ENCODE data around the gene SP140. TPM values are rescaled to one million over a fixed set of nuclear protein-coding genes. Genes with fewer than 3 reads are reported as not detected.

SP140 gene
- total and polyA plus RNA-seq, 2 experiments from 2014 or later: not detected

DNA sequence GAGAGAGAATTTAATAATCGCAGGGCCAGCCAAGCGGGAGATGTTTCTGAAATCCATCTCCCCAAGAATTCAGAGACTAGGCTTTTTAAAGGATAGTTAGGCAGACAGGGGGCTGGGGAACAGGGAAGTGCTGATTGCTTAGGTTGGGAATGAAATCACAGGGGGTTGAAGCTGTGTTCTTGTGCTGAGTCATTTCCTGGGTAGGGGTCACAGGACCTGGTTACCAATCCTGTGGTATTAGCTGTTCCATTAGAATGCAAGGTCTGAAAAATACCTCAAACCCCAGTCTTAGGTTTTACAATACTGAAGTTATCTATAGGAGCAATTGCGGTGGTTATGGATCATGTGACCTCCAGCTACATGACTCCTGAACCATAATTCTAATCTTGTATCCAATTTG, 4.6 kb downstream of the SP140 start:
- no peak overlapping the region for H3K4me2 ChIP-seq (ENCODE audit: unreplicated experiment)
- no peaks in the 10 kb centered on the region for H3K79me2 ChIP-seq (ENCODE audit: insufficient read depth)
- WGBS, 2 experiments (ENCODE audit: low coverage in 1 of 2, low lambda C conversion rate in 2 of 2, missing lambda C conversion rate in 2 of 2): 88 to 91% methylated on average over 3 of the region's 3 CpGs
- H3K27ac ChIP-seq: no peak overlapping the region
- no peak overlapping the region for H3K4me3 ChIP-seq
- no peaks in the 10 kb centered on the region for H4K20me1 ChIP-seq (ENCODE audit: insufficient read depth)
- no peaks in the 10 kb centered on the region for H3K27me3 ChIP-seq (replicated peaks; ENCODE audit: insufficient read depth)
- in situ Hi-C loops (cut with MboI): no loop called here
- peak; percentile 3 for DNase-seq
- no peaks in the 10 kb centered on the region for H3K4me1 ChIP-seq (ENCODE audit: insufficient read depth)
- H3K9me2 ChIP-seq (ENCODE audit: insufficient read depth): no peaks in the 10 kb centered on the region
- H3K9me3 ChIP-seq (ENCODE audit: low read depth): no peaks in the 10 kb centered on the region
- no peaks in the 10 kb centered on the region for H3F3A ChIP-seq (ENCODE audit: insufficient read depth)
- H2AFZ ChIP-seq: no peak overlapping the region
- no peak for TF ChIP-seq EZH2 (IDR thresholded peaks at IDR 0.05; ENCODE audit: insufficient read depth, poor library complexity, severe bottlenecking)
- TF ChIP-seq EZH2phosphoT487 (IDR thresholded peaks at IDR 0.05; ENCODE audit: insufficient read depth, low read depth): no peak
- no peaks in the 10 kb centered on the region for H3K36me3 ChIP-seq (ENCODE audit: low read depth)
- H3K9ac ChIP-seq: no peak overlapping the region

DNA sequence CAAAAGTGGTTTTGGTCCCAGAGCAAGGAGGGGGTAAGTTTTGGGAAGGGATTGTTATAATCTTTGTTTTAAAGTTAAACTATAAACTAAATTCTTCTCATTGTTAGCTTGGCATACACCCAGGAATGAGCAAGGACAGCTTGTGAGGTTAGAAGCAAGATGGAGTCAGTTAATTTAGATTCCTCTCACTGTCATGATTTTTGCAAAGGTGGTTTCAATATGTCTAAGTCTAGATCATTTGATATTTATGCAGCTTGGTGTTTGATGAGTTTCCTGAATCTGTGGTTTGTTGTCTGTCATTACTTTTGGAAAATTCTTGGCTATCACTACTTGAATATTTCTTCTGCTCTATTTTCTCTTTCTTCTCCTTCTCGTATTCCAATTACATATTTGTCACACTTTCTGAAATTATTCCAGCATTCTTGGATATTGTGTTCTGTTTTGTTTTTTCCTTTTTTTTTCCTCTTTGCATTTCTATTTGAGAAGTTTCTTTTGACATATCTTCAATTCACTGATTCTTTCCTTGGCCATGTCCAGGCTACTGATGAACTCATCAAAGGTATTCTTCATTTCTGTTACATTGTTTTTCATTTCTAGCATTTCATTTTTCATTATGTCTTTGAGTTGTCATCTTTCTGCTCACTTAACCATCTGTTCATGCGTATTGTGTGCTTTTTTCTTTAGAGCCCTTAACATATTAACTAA, 5.1 kb downstream of the SP140 start:
- WGBS, 2 experiments (ENCODE audit: low coverage in 1 of 2, low lambda C conversion rate in 2 of 2, missing lambda C conversion rate in 2 of 2): 49 to 62% methylated on average over 2 of the region's 2 CpGs
- Histone ChIP-seq H3K9me3 (ENCODE audit: low read depth) (no peaks in the 10 kb centered on the region), H3K9me2 (ENCODE audit: insufficient read depth) (no peaks in the 10 kb centered on the region), H3K9ac (no peak overlapping the region), H3K79me2 (ENCODE audit: insufficient read depth) (no peaks in the 10 kb centered on the region), H3K27ac (no peak overlapping the region), H3K4me3 (no peak overlapping the region), H3K27me3 (replicated peaks; ENCODE audit: insufficient read depth) (no peaks in the 10 kb centered on the region), H3K36me3 (ENCODE audit: low read depth) (no peaks in the 10 kb centered on the region), H3K4me1 (ENCODE audit: insufficient read depth) (no peaks in the 10 kb centered on the region), H4K20me1 (ENCODE audit: insufficient read depth) (no peaks in the 10 kb centered on the region), H2AFZ (no peak overlapping the region), H3K4me2 (ENCODE audit: unreplicated experiment) (no peak overlapping the region), H3F3A (ENCODE audit: insufficient read depth) (no peaks in the 10 kb centered on the region)
- in situ Hi-C loops (cut with MboI): no loop called here
- TF ChIP-seq EZH2phosphoT487 (IDR thresholded peaks at IDR 0.05; ENCODE audit: insufficient read depth, low read depth) (no peak), EZH2 (IDR thresholded peaks at IDR 0.05; ENCODE audit: insufficient read depth, poor library complexity, severe bottlenecking) (no peak)
- no peak for DNase-seq

- in situ Hi-C loops (cut with MboI): no loop called here
- no peaks in the 10 kb centered on the region for H3K9me3 ChIP-seq (ENCODE audit: low read depth)
- no peak for DNase-seq
- no peak overlapping the region for H3K9ac ChIP-seq
- TF ChIP-seq EZH2phosphoT487 (IDR thresholded peaks at IDR 0.05; ENCODE audit: insufficient read depth, low read depth) (no peak), EZH2 (IDR thresholded peaks at IDR 0.05; ENCODE audit: insufficient read depth, poor library complexity, severe bottlenecking) (no peak)
- no peak overlapping the region for H3K4me3 ChIP-seq
- H3K9me2 ChIP-seq (ENCODE audit: insufficient read depth): no peaks in the 10 kb centered on the region
- H3K79me2 ChIP-seq (ENCODE audit: insufficient read depth): no peaks in the 10 kb centered on the region
- H3K4me1 ChIP-seq (ENCODE audit: insufficient read depth): no peaks in the 10 kb centered on the region
- no peaks in the 10 kb centered on the region for H4K20me1 ChIP-seq (ENCODE audit: insufficient read depth)
- no peaks in the 10 kb centered on the region for H3K36me3 ChIP-seq (ENCODE audit: low read depth)
- H3K27me3 ChIP-seq (replicated peaks; ENCODE audit: insufficient read depth): no peaks in the 10 kb centered on the region
- 63 to 67% methylated on average over 3 of the region's 3 CpGs for WGBS, 2 experiments (ENCODE audit: low coverage in 1 of 2, low lambda C conversion rate in 2 of 2, missing lambda C conversion rate in 2 of 2)
- H2AFZ ChIP-seq: no peak overlapping the region
- no peak overlapping the region for H3K27ac ChIP-seq
- no peak overlapping the region for H3K4me2 ChIP-seq (ENCODE audit: unreplicated experiment)
- no peaks in the 10 kb centered on the region for H3F3A ChIP-seq (ENCODE audit: insufficient read depth)
These were observed 5.7 kb downstream of the SP140 start for GRCh38 chr2:230231251-230231650.

DNA sequence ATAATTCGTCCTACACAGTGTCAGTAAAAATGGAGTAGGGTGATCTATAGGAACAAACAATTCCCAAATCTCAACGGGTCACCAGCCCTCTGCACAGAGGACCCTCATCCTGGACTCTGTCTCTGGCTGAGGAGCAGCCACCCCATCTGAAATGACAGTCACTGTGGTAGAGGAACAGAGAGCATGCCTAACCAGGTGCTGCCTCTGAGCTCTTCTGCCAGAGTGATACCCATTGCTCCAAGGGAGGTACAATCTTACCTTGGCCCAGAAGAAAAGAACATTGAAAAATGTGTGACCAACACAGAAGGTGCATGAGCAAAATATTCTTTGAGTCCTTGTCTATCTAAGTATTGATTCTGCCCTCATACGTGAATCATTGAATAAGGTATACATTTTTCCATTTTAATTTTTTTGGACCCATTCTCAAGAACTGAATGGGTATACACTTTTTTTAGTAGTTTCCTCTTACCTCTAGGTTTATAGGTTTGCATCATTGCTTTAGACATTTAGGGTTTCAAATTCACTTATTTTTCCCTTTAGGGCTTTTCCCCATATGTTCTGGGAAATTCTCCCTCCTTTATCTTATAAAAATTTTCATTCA, 8.7 kb downstream of the SP140 start:
- Histone ChIP-seq H3K4me3 (no peak overlapping the region), H3F3A (ENCODE audit: insufficient read depth) (no peaks in the 10 kb centered on the region), H3K9ac (no peak overlapping the region), H3K27me3 (replicated peaks; ENCODE audit: insufficient read depth) (no peaks in the 10 kb centered on the region), H3K4me1 (ENCODE audit: insufficient read depth) (no peaks in the 10 kb centered on the region), H4K20me1 (ENCODE audit: insufficient read depth) (no peaks in the 10 kb centered on the region), H3K79me2 (ENCODE audit: insufficient read depth) (no peaks in the 10 kb centered on the region), H3K36me3 (ENCODE audit: low read depth) (no peaks in the 10 kb centered on the region), H2AFZ (no peak overlapping the region), H3K9me2 (ENCODE audit: insufficient read depth) (no peaks in the 10 kb centered on the region), H3K27ac (no peak overlapping the region), H3K9me3 (ENCODE audit: low read depth) (no peaks in the 10 kb centered on the region), H3K4me2 (ENCODE audit: unreplicated experiment) (no peak overlapping the region)
- in situ Hi-C loops (cut with MboI): no loop called here
- TF ChIP-seq EZH2phosphoT487 (IDR thresholded peaks at IDR 0.05; ENCODE audit: insufficient read depth, low read depth): no peak
- no peak for TF ChIP-seq EZH2 (IDR thresholded peaks at IDR 0.05; ENCODE audit: insufficient read depth, poor library complexity, severe bottlenecking)
- 54% methylated on average over 3 of the region's 3 CpGs for WGBS, 2 experiments (ENCODE audit: low coverage in 1 of 2, low lambda C conversion rate in 2 of 2, missing lambda C conversion rate in 2 of 2)
- no peak for DNase-seq

All from GM23248 (cell line).